Mucosa of gallbladder (tissue), 1 donor: Measurements from ENCODE around the gene ATP2B2. TPM values are rescaled to one million over a fixed set of nuclear protein-coding genes. Genes with fewer than 3 reads are reported as not detected.

Source experiments
- DNase-seq: peaks from one replicate; pipeline ENCODE4 v3.0.0-alpha.2; 2020; ENCODE audit warnings: low spot score
- total RNA-seq: library from RNA; stranded (reverse); gene quantifications from one replicate; pipeline ENCODE4 v1.2.1, GENCODE V29; 2021
- donor health status: DM: no; HTN: no; CAD: no.

The ATP2B2 gene
- total RNA-seq, 1 donor from 2014 or later, result 0.09 TPM

DNA sequence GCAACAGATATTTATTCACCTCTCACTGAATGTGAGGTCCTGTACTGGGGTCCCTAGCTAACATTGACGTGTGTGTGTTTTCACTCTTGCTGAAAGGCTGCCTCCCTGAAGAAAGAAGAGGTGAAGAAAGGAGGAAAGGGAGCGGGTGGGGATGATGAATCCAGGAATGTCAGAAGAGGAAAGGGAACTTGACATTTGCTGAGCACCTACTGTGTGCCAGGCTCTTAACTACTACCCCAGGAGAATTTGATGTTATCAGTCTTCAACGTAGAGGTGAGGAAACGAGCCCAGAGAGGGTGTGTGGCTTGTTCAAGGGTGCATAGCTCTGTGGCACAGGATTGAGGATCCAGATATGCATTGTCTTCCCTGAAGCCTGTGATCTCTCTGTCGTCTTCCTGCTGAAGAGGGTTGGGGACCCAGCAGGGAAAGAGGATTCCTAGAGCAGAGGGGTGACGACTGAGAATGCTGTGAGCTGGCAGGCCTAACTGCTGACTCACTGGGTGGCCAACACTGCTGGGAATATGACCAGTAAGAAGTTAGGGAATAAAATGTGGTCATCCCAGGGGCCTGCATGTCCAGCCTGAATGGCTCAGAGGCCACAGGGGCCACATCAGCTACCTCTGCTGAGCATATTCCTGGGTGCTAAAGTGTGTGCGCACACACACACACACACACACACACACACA, 6.6 kb upstream of the ATP2B2 start:
- DNase-seq, result no peak

GRCh38 chr3:10510743-10511432, 5.5 kb upstream of the ATP2B2 start:
- no peak for DNase-seq

GRCh38 chr3:10510086-10510742, 4.8 kb upstream of the ATP2B2 start:
- DNase-seq, result no peak

GRCh38 chr3:10509325-10509724, 3.9 kb upstream of the ATP2B2 start:
- no peak for DNase-seq

GRCh38 chr3:10508619-10509260, 3.4 kb upstream of the ATP2B2 start:
- no peak for DNase-seq

DNA sequence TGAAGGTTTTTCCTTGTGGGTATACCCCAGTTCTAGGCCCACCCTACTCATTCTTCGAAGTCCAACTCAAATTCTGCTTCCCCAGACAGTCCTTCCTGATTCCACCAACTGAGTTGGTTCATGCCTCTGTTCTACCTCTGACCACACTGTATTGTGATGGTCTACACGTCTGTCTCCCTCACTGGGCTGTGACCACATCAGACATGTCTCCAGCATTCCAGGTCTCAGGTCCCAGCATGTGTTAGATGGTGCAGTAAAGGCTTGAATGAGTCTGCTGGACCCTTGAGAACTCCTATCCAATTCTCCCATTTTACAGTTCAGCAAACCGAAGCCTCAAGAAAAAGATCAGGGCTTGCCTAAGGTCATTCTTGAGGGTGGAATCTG, 2.8 kb upstream of the ATP2B2 start:
- DNase-seq, result no peak

GRCh38 chr3:10507331-10507730, 1.9 kb upstream of the ATP2B2 start:
- no peak for DNase-seq

- no peak for DNase-seq
Observed at GRCh38 chr3:10506696-10507095, 1.3 kb upstream of the ATP2B2 start.

DNA sequence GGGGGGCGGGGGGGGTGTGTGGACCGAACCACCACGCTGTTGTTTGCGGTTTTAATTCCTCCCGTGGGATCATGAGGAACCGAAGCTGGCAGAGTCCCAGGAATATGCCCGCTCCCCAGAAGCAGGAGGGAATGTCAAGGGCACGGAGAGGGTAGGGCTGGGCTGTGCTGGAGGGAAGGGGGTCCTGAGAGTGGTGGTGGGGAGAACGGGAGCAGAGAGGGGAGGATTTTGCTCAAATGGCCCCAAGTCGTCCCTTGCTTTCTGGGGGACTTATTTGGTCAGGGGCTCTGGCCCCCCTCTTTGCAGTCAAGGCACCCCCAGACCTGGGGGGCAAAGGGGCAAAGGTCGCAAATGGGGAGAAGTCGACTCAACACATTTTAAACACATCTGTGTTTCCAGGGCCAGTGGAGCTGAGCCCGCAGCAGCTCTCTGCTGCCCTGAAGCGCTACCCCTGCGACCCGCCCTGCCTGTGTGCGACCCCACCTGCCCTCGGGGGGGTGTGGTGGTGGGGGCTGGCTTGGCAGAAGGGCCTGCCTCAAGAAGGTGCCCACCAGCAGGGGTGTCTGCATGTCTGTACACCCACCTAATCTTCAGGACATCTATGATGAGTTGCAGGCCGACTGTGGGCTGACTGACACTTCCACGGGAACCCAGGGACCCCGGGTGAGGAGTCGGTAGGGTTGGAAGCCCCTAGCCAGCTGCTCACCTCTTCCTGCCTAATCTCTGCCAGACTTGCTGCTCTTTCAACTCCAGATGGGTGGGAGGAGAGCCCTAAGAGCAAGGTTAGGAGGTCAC, 602 bp upstream of the ATP2B2 start:
- no peak for DNase-seq

DNA sequence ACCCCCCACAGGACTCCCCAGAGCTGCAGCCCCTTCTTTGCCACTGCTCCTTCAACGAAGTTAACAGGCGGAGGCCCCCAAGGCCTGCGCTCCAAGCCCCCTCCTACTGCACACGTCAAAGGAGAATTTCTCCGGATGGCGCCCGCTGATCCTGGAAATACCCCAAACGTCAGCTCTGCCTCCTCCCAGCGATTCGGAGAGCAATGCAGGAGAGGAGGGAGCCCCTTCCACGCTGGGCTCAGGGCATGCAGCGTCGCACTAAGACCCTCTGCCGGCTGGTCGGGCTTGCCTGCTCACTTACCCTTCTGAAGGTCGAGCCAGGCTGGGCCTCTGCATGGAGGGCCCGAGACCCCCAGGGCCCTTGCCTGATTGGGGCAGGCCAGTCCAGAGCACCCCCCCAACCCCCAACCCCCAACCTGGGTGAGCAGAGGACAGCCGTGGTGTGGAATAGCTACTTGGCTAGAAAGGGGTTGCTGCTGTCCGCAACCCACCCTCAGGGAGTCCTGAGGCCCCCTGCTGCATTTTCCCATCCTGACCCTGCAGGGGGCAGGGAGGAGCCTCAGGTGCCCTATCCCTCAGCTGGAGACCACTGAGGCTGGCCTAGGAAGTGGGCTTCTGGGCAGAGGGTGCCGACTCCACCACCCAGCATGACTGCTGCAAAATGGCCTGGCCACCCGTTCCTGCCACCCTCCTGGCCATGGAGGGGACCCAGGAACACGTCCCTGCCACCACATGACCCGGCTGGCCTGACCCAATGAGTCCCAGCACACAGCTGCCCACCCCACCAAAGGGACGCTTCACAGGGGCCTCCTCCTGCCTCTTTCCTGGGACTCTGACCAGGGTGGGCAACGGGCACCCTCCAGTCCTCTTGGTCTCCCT, 976 bp downstream of the ATP2B2 start:
- no peak for DNase-seq

- DNase-seq, result no peak
Observed at GRCh38 chr3:10503217-10503796, 2.1 kb downstream of the ATP2B2 start.

GRCh38 chr3:10502185-10502880, 3.1 kb downstream of the ATP2B2 start:
- no peak for DNase-seq

- DNase-seq, result no peak
Observed at GRCh38 chr3:10501664-10502052, 3.7 kb downstream of the ATP2B2 start.

DNA sequence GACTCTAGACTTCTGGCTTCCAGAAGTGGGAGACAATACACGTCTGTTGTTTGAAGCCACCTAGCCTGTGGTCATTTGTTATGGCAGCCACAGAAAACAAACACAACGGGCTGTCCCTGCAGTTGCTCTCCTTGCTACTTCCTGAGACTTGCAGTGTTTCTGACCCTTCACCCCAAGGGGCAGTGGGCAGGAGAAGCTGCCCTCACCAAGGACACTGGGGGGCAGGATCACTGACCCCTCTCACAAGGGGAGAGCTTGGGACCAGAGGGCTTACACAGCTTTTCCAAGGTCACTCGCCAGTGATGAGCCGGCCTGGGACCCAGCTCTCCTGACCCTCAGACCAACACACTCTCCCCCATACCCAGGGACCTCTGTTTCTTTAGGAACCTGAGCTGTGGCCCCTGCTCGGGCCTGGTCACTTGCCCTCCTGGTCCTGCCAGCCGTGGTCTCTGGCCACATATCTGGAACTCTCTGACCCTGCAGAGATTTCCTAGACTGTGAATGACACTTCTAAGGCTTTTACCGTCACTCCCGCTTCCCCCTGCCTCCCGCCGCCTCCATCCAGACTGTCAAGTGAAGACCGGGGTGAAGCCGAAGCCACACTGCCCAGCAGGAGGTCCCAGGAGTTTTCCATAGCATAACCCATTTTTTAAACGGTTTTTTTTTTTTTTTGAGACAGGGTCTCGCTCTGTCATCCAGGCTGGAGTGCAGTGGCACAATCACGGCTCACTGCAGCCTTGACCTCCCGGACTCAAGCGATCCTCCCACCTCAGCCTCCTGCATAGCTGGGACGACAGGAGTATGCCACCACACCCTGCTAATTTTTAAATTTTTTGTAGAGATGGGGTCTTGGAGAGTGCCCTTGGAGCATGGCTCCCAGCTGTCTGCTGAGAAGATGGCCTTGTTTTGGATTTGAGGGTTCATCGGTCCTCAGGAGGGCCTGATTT, 4.4 kb downstream of the ATP2B2 start:
- no peak for DNase-seq

DNA sequence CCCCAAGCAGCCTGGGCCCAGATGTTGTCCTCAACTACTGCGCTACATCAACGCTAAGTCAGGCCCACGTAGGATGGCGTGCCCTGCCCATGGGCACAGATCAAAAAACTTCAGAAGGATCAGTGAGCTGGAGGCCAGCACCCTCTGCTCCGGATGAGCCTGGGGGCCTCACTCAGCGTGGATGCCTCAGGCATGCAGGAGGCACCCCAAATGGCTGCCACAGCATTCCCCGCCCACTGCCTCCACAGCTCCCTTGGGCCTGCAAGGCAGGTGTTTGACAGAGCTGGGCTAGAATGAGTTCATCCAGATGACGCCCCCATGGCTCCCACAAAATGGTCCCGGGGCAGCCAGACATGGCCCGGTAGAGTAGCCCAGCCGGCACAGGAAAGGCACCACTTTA, 7.1 kb downstream of the ATP2B2 start:
- DNase-seq, result no peak

- DNase-seq, result no peak
Observed at GRCh38 chr3:10497439-10497838, 7.9 kb downstream of the ATP2B2 start.

- DNase-seq, result no peak
Observed at GRCh38 chr3:10496121-10496863, 9.1 kb downstream of the ATP2B2 start.

GRCh38 chr3:10495614-10496013, 9.8 kb downstream of the ATP2B2 start:
- no peak for DNase-seq
